ENCODE data around the gene PRKCH. TPM values are rescaled to one million over a fixed set of nuclear protein-coding genes. Genes with fewer than 3 reads are reported as not detected.

Gene PRKCH
- total RNA-seq, 4 donors from 2014 or later = 17.9 to 28.7 (median 25.0) TPM

DNA sequence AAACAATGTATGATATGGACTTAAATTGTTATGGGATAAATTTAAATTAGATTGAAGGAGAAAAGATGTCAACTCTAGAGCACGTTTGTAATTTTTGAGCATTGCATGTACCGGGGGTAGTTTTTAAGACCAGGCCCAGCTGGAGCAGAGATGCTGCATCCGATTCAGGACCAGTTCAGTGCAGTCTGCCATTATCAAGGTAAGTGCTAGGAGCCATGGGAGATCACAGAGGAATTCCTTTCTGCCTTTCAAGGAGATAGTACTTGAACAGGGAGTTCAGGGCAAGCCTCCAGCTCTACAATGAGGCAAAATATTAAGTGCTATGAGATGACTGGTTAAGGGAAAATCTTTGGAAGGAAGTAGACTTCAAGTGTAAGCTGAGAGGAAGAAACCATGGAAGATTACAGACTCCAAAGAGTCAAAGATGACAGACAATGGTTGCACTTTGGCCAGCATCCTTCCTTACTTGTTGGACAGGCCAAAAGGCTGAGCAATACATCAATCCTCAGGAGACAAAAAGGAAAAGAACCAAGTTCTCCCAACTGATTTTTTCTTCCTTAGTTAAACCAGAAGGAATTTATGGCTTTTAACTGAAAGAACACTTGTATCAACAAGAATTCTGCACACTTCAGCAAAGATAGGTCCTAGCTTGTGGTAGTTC lies 260.7 kb downstream of the PRKCH start:
- no peaks in the 10 kb centered on the region for H3K36me3 ChIP-seq
- H3K27me3 ChIP-seq = no peaks in the 10 kb centered on the region
- TF ChIP-seq, protein P1, sequence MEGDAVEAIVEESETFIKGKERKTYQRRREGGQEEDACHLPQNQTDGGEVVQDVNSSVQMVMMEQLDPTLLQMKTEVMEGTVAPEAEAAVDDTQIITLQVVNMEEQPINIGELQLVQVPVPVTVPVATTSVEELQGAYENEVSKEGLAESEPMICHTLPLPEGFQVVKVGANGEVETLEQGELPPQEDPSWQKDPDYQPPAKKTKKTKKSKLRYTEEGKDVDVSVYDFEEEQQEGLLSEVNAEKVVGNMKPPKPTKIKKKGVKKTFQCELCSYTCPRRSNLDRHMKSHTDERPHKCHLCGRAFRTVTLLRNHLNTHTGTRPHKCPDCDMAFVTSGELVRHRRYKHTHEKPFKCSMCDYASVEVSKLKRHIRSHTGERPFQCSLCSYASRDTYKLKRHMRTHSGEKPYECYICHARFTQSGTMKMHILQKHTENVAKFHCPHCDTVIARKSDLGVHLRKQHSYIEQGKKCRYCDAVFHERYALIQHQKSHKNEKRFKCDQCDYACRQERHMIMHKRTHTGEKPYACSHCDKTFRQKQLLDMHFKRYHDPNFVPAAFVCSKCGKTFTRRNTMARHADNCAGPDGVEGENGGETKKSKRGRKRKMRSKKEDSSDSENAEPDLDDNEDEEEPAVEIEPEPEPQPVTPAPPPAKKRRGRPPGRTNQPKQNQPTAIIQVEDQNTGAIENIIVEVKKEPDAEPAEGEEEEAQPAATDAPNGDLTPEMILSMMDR (IDR thresholded peaks at IDR 0.05) = no peak
- no peak for TF ChIP-seq POLR2AphosphoS5 (IDR thresholded peaks at IDR 0.05)
- peaks cover 20 to 59% (median 32%) of the 10 kb centered on the region in 3 donors for H3K4me1 ChIP-seq
- H3K9me3 ChIP-seq = no peaks in the 10 kb centered on the region
- H3K27ac ChIP-seq = peak overlapping the region; percentile 18 to 63 (median 31)
- no peak for ATAC-seq
- WGBS, 2 donors (ENCODE audit: low coverage in 1 of 2) = 84 to 89% methylated on average over 3 of the region's 3 CpGs
- no peak overlapping the region for H3K4me3 ChIP-seq

DNA sequence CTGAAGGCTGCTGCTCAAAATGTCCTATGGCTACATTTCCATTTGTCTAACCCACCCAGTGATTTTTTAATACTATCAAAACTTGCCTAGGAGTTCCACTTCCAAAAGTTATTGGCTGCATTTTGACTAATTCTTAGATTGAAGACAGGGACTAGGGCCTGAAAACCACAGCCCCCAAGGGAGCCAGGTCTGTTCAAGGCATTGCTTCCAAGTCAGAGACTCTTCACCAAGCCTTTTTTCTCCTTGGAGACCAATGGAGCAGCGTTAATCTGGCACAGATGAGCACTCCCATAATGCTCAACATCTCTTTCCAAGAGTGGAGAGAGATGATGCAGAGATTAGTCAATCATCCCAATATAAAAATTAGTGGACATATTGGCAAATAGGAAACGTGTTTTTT lies 261.4 kb downstream of the PRKCH start:
- no peaks in the 10 kb centered on the region for H3K27me3 ChIP-seq
- H3K36me3 ChIP-seq = no peaks in the 10 kb centered on the region
- peak overlapping the region; percentile 18 to 63 (median 31) for H3K27ac ChIP-seq
- no peaks in the 10 kb centered on the region for H3K9me3 ChIP-seq
- H3K4me1 ChIP-seq = peaks cover 20 to 59% (median 32%) of the 10 kb centered on the region in 3 donors
- H3K4me3 ChIP-seq = no peak overlapping the region
- ATAC-seq = no peak
- TF ChIP-seq POLR2AphosphoS5 (IDR thresholded peaks at IDR 0.05) = no peak
- no peak for TF ChIP-seq EP300 (IDR thresholded peaks at IDR 0.05)
- TF ChIP-seq POLR2A (IDR thresholded peaks at IDR 0.05) = no peak
- TF ChIP-seq, protein P1 (IDR thresholded peaks at IDR 0.05) = no peak
- WGBS, 2 donors (ENCODE audit: low coverage in 1 of 2) = 80 to 81% methylated on average over 2 of the region's 2 CpGs

DNA sequence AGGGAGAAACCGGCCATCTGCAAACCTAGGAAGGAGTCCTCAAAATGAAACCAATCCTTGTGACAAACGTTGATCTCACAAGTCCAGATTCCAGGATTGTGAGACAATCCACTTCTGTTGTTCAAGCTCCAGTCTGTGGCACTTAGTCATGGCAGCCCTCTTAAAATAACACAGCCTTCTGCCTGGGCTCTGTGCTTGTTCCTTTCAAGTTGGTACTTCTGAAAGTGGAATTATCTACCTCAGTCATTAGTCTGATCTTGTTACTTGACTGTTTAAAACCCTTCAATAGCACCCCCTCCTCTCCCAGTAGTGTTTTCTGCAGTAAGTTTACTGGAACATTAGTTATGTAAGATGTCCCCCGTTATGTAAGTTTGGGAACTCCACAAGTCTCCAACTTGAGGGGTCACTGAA lies 263.0 kb downstream of the PRKCH start:
- 59 to 68% methylated on average over 3 of the region's 3 CpGs for WGBS, 2 donors (ENCODE audit: low coverage in 1 of 2)

DNA sequence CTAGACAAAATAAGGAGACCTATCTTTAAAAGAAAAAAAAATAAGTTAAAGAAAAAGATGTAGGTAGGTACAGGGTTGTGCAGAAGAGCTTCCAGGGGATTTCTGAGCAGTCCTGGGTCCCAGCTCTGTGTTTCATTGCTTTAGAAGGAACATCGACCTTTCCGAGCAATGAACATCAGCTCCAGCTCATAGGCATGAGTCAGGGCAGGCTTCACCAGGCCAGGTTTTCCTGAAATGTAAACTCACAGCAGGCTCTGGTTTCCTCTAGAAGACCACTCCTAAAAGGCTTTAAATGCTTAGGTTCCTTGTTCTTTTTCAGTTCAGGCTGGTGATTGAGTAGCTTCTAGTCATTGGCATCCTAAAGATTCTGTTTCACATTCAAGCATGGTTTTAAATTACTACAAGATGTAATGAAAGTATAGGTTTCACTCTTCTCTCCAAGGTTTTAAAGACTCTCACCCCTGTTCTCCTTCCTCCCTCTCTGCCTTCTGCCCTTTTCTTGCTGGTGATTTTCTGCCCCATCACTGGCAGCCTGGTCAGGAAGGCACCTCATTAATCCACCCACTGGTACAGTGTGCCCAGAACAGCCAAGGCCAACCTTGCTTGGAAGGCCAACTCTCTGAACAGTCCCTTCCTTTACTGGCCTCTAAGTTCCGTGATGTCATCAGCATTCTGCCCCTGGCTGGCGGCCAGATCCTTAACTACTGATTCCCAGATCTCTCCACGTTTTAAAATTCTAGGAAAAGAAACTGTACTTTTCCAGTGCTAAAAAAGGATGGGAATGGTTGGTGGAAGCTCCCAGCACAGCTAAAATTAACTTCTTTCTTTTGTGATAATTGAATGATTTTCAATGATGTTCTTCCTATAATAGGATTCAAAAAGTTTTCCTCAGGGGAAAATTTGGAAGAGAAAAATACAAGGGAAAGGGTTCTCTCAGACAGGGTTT lies 264.5 kb downstream of the PRKCH start:
- H3K4me1 ChIP-seq = peaks cover 20 to 70% (median 39%) of the 10 kb centered on the region in 3 donors
- ATAC-seq = peak; percentile 87
- H3K36me3 ChIP-seq = no peaks in the 10 kb centered on the region
- H3K4me3 ChIP-seq = no peak overlapping the region
- TF ChIP-seq POLR2AphosphoS5 (IDR thresholded peaks at IDR 0.05) (peak; percentile 91), EP300 (IDR thresholded peaks at IDR 0.05) (no peak), POLR2A (IDR thresholded peaks at IDR 0.05) (no peak)
- H3K9me3 ChIP-seq = no peaks in the 10 kb centered on the region
- 13% methylated on average over 5 of the region's 5 CpGs; no CpG with 5 or more reads in 1 of the 2 donors for WGBS, 2 donors (ENCODE audit: low coverage in 1 of 2)
- no peaks in the 10 kb centered on the region for H3K27me3 ChIP-seq
- H3K27ac ChIP-seq = peak overlapping the region; percentile 80 to 95 (median 84)

More for the DNA sequence above, 263.0 kb downstream of the PRKCH start:
- peak overlapping the region in 3 of 4 donors; percentile 80 to 87 (median 82) for H3K27ac ChIP-seq
- TF ChIP-seq POLR2A (IDR thresholded peaks at IDR 0.05) (no peak), EP300 (IDR thresholded peaks at IDR 0.05) (no peak), POLR2AphosphoS5 (IDR thresholded peaks at IDR 0.05) (no peak)
- TF ChIP-seq, protein P1 (IDR thresholded peaks at IDR 0.05) = no peak
- H3K27me3 ChIP-seq = no peaks in the 10 kb centered on the region
- peaks cover 20 to 65% (median 39%) of the 10 kb centered on the region in 3 donors for H3K4me1 ChIP-seq
- no peaks in the 10 kb centered on the region for H3K9me3 ChIP-seq
- ATAC-seq = no peak
- H3K36me3 ChIP-seq = no peaks in the 10 kb centered on the region
- H3K4me3 ChIP-seq = no peak overlapping the region

DNA sequence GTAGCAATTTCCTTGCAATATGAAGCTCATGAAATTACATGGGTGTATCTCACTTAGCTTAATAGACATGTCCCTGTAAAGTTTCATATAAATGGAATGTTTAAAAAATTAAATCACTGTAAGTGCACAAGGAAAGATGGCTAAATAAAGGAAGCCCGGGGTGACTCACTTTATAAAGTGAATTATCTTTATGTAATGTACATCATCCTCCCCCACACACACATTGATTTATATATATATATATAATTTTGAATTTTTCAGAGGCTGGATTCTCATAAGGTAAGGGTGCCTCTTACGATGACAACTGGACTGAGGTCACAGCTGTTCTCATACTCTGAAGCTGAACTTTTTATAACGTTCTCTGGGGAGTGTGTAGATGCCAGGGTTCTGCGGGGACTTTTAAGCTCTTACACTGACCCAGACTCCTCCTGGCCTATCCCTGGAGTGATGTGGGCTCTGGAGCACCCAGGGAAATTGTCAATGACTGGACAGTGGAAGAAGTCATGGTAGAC lies 265.2 kb downstream of the PRKCH start:
- WGBS, 2 donors (ENCODE audit: low coverage in 1 of 2) = 11 to 19% methylated on average over 3 to 4 of the region's 4 CpGs
- peaks cover 20 to 70% (median 39%) of the 10 kb centered on the region in 3 donors for H3K4me1 ChIP-seq
- no peak for TF ChIP-seq EP300 (IDR thresholded peaks at IDR 0.05)
- no peak for TF ChIP-seq POLR2AphosphoS5 (IDR thresholded peaks at IDR 0.05)
- TF ChIP-seq, protein P1 (IDR thresholded peaks at IDR 0.05) = no peak
- TF ChIP-seq POLR2A (IDR thresholded peaks at IDR 0.05) = no peak
- peak overlapping the region; percentile 80 to 95 (median 84) for H3K27ac ChIP-seq
- no peaks in the 10 kb centered on the region for H3K9me3 ChIP-seq
- ATAC-seq = no peak
- H3K27me3 ChIP-seq = no peaks in the 10 kb centered on the region
- H3K4me3 ChIP-seq = no peak overlapping the region
- H3K36me3 ChIP-seq = no peaks in the 10 kb centered on the region
